Vagina (tissue), 2 donors: ENCODE results near the gene PCGF3.

Source experiments
- POLR2A ChIP-seq, 2 donors: fragments of 450-650 bp; IDR thresholded peaks; one replicate each; pipeline ENCODE4 v1.6.1; 2017; ENCODE audit warnings: antibody characterized with exemption in 2 of 2, mild to moderate bottlenecking in 2 of 2, moderate library complexity in 2 of 2
- POLR2AphosphoS5 ChIP-seq, 2 donors: sonication (generic); formaldehyde crosslinking; IDR thresholded peaks; one replicate each; pipeline ENCODE4 v1.9.0; 2017; ENCODE audit warnings: antibody characterized with exemption in 2 of 2, mild to moderate bottlenecking in 2 of 2, low read depth in 1 of 2; ENCODE audit not compliant: insufficient read depth in 1 of 2
- TF ChIP-seq, protein P1 (sequence below), 3 experiments: fragments of 450-650 bp in 2 of 3; fragments of 200-600 bp in 1 of 3; sonication (generic) in 1 of 3; IDR thresholded peaks; one replicate each; pipeline ENCODE4 v1.5.1; 2017 to 2019; ENCODE audit warnings: antibody characterized with exemption in 3 of 3, mild to moderate bottlenecking in 2 of 3, moderate library complexity in 2 of 3

DNA sequence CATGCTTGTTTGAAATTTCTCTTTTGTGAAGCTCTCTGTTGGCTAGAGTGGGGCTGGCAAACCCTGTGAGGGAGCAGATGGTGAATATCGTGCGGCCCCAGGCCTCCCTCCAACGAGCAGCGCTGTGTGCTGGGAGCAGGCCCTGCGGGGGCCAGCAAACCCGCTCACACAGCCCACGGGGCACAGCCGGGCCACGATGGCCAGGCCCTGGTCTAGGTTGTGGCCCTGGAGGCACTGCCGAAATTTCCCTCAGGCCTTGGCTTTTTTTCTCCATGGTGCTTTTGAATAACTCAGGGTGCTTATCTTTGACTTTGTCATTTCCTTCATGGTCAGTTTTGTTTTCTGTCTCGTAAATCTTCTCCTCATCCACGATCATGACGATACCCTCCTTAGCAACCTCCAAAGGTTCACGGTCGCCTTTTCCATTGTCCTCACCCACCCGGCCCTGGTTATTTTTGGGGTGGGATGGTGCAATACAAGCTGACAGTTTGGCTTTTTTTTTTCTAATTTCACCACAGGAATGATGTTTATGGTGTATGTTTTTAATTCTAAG is 20.7 kb downstream of the PCGF3 start:
- TF ChIP-seq, protein P1, sequence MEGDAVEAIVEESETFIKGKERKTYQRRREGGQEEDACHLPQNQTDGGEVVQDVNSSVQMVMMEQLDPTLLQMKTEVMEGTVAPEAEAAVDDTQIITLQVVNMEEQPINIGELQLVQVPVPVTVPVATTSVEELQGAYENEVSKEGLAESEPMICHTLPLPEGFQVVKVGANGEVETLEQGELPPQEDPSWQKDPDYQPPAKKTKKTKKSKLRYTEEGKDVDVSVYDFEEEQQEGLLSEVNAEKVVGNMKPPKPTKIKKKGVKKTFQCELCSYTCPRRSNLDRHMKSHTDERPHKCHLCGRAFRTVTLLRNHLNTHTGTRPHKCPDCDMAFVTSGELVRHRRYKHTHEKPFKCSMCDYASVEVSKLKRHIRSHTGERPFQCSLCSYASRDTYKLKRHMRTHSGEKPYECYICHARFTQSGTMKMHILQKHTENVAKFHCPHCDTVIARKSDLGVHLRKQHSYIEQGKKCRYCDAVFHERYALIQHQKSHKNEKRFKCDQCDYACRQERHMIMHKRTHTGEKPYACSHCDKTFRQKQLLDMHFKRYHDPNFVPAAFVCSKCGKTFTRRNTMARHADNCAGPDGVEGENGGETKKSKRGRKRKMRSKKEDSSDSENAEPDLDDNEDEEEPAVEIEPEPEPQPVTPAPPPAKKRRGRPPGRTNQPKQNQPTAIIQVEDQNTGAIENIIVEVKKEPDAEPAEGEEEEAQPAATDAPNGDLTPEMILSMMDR (IDR thresholded peaks at IDR 0.05): no peak
- TF ChIP-seq POLR2AphosphoS5 (IDR thresholded peaks at IDR 0.05; ENCODE audit: insufficient read depth in 1 of 2, low read depth in 1 of 2) (no peak), POLR2A (IDR thresholded peaks at IDR 0.05) (no peak)
